Naive B cell (primary cell): Measurements from ENCODE around the gene JAKMIP2. TPM values are rescaled to one million over a fixed set of nuclear protein-coding genes. Genes with fewer than 3 reads are reported as not detected.
A peak's percentile ranks its signal among the peaks of the same experiment; 100 is the strongest.
"Not testable (repeated sequence)": the region's sequence is repeated elsewhere in the genome, so short reads cannot be mapped to it uniquely, and the experiment has no call there.

Experiments
- ATAC-seq, 2 donors: fragments of 150-1000 bp; cut with Tn5 transposase; 2 replicates each; pipeline ENCODE4 v1.10.0; 2021; ENCODE audit warnings: low read depth in 2 of 2, mild to moderate bottlenecking in 2 of 2, moderate library complexity in 2 of 2
- DNase-seq: peaks from one replicate; pipeline ENCODE4 v3.0.0; 2022
- H3K27ac Mint-ChIP-seq, 6 donors: one replicate each; pipeline ENCODE4 v1.8.0; 2020 to 2022; ENCODE audit warnings: mild to moderate bottlenecking in 6 of 6, mixed read lengths in 6 of 6, moderate library complexity in 5 of 6, inconsistent platforms in 2 of 6
- H3K27me3 Mint-ChIP-seq, 3 donors: one replicate each; pipeline ENCODE4 v1.8.0; 2021 to 2022; ENCODE audit warnings: mixed read lengths in 3 of 3, mild to moderate bottlenecking in 1 of 3
- H3K36me3 Mint-ChIP-seq, 2 donors: one replicate each; pipeline ENCODE4 v1.8.0; 2020 to 2022; ENCODE audit warnings: mixed read lengths in 2 of 2, inconsistent platforms in 1 of 2, mild to moderate bottlenecking in 1 of 2
- H3K4me1 Mint-ChIP-seq, 3 donors: one replicate each; pipeline ENCODE4 v1.8.0; 2020 to 2022; ENCODE audit warnings: mixed read lengths in 3 of 3, inconsistent platforms in 1 of 3, mild to moderate bottlenecking in 1 of 3, moderate library complexity in 1 of 3
- H3K4me3 Mint-ChIP-seq, 8 donors: one replicate each; pipeline ENCODE4 v1.8.0; 2020 to 2022; ENCODE audit warnings: mild to moderate bottlenecking in 8 of 8, mixed read lengths in 8 of 8, moderate library complexity in 8 of 8, inconsistent platforms in 2 of 8
- H3K9me3 Mint-ChIP-seq, 7 donors: one replicate each; pipeline ENCODE4 v1.8.0; 2020 to 2022; ENCODE audit warnings: mixed read lengths in 7 of 7, mild to moderate bottlenecking in 5 of 7, inconsistent platforms in 2 of 7, moderate library complexity in 1 of 7
- polyA plus RNA-seq, 6 donors: library from polyadenylated mRNA; unstranded; fragments of 300-500 nt; fragmentation: Illumina TruSeq; gene quantifications; one replicate each; pipeline ENCODE4 v1.2.3, GENCODE V29; 2021; ENCODE audit warnings: low read depth in 6 of 6

JAKMIP2 gene
- polyA plus RNA-seq, 6 donors from 2014 or later: 0.09 to 1.7 (median 1.1) TPM; not detected in 1

GRCh38 chr5:147639321-147639720, 143.2 kb downstream of the JAKMIP2 start:
- no peaks in the 10 kb centered on the region for H3K27me3 Mint-ChIP-seq
- ATAC-seq (no peak), DNase-seq (no peak)
- H3K4me3 Mint-ChIP-seq: no peak overlapping the region
- H3K27ac Mint-ChIP-seq: no peak overlapping the region
- H3K36me3 Mint-ChIP-seq: peaks cover 0 to 10% of the 10 kb centered on the region in 2 donors
- no peaks in the 10 kb centered on the region for H3K9me3 Mint-ChIP-seq
- H3K4me1 Mint-ChIP-seq: no peaks in the 10 kb centered on the region

GRCh38 chr5:147636729-147636984, 145.9 kb downstream of the JAKMIP2 start:
- no peaks in the 10 kb centered on the region for H3K4me1 Mint-ChIP-seq
- DNase-seq (no peak), ATAC-seq (no peak)
- no peaks in the 10 kb centered on the region for H3K27me3 Mint-ChIP-seq
- H3K4me3 Mint-ChIP-seq: no peak overlapping the region
- peaks cover 0 to 5% of the 10 kb centered on the region in 2 donors for H3K36me3 Mint-ChIP-seq
- peak overlapping the region in 1 of 6 donors; percentile 33 for H3K27ac Mint-ChIP-seq
- no peaks in the 10 kb centered on the region for H3K9me3 Mint-ChIP-seq

- peaks cover 0 to 5% of the 10 kb centered on the region in 2 donors for H3K36me3 Mint-ChIP-seq
- H3K9me3 Mint-ChIP-seq: no peaks in the 10 kb centered on the region
- H3K4me3 Mint-ChIP-seq: no peak overlapping the region
- no peak overlapping the region for H3K27ac Mint-ChIP-seq
- no peak for ATAC-seq
- H3K27me3 Mint-ChIP-seq: no peaks in the 10 kb centered on the region
- DNase-seq: no peak
- H3K4me1 Mint-ChIP-seq: no peaks in the 10 kb centered on the region
Measured at GRCh38 chr5:147635882-147636728, 146.4 kb downstream of the JAKMIP2 start.

DNA sequence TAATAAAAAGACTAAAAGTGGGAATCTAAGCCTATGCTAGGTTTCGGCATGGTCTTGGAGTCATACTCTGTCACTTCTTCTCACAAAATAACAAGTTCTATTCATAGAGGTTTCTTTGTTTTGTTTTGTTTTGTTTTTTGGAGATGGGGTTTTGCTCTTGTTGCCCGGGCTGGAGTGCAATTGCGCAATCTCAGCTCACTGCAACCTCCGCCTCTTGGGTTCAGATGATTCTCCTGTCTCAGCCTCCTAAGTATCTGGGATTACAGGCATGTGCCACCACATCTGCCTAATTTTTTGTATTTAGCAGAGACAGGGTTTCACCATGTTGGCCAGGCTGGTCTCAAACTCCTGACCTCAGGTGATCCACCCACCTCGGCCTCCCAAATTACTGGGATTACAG, 147.1 kb downstream of the JAKMIP2 start:
- H3K27ac Mint-ChIP-seq, H3K9me3 Mint-ChIP-seq, H3K4me3 Mint-ChIP-seq, H3K36me3 Mint-ChIP-seq, H3K4me1 Mint-ChIP-seq, H3K27me3 Mint-ChIP-seq, ATAC-seq, DNase-seq: not testable (repeated sequence)

DNA sequence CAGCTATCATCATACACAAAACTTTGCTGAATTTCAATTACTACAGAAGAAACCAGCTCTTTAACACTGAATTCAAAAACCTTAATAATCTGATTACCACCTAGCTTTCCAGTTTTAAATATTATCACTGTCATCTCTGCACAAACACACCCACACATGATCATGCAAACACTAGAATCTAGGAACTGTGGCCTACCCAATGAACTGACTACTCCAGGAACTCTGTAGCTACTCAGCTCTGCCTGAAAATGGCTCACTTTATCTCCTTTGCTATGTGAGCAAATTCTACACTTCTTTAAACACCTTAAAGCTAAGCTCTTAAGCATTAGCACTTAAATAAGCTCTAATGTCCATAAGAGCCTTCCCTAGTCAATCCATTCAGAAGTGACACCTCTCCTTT, 149.4 kb downstream of the JAKMIP2 start:
- ATAC-seq (no peak), DNase-seq (no peak)
- H3K27ac Mint-ChIP-seq: no peak overlapping the region
- H3K9me3 Mint-ChIP-seq: no peaks in the 10 kb centered on the region
- no peaks in the 10 kb centered on the region for H3K27me3 Mint-ChIP-seq
- no peaks in the 10 kb centered on the region for H3K4me1 Mint-ChIP-seq
- H3K4me3 Mint-ChIP-seq: no peak overlapping the region
- H3K36me3 Mint-ChIP-seq: peaks cover 0 to 5% of the 10 kb centered on the region in 2 donors

- H3K4me3 Mint-ChIP-seq: no peak overlapping the region
- H3K27ac Mint-ChIP-seq: no peak overlapping the region
- ATAC-seq: no peak
- H3K36me3 Mint-ChIP-seq: peaks cover 0 to 5% of the 10 kb centered on the region in 2 donors
- no peaks in the 10 kb centered on the region for H3K9me3 Mint-ChIP-seq
- H3K4me1 Mint-ChIP-seq: no peaks in the 10 kb centered on the region
- no peak for DNase-seq
- H3K27me3 Mint-ChIP-seq: no peaks in the 10 kb centered on the region
Measured at GRCh38 chr5:147631428-147632003, 151.0 kb downstream of the JAKMIP2 start.

DNA sequence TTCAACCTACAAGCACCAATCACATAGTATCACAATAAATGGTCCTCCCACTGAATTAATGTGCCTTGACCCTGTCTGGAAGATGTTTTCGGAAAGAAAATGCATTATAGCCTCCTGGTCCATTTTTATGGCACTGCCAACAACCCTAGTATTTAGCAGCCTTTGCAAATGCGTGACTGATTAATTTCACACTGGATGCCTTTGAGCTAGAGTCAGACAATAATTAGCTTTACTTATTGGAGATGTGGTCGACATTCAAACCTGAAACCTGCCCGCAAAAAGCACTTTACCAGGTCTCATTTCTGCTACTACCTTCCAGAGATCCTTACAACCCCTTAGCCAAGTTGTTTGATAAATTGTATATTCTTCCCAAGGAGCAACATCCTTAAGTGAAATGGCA, 153.3 kb downstream of the JAKMIP2 start:
- DNase-seq (no peak), ATAC-seq (no peak)
- Mint-ChIP-seq H3K4me3 (no peak overlapping the region), H3K27me3 (no peaks in the 10 kb centered on the region), H3K27ac (no peak overlapping the region), H3K36me3 (no peaks in the 10 kb centered on the region), H3K4me1 (no peaks in the 10 kb centered on the region), H3K9me3 (no peaks in the 10 kb centered on the region)

GRCh38 chr5:147628058-147628895, 154.3 kb downstream of the JAKMIP2 start:
- Mint-ChIP-seq H3K36me3 (no peaks in the 10 kb centered on the region), H3K4me3 (no peak overlapping the region), H3K9me3 (no peaks in the 10 kb centered on the region), H3K27ac (no peak overlapping the region), H3K27me3 (no peaks in the 10 kb centered on the region), H3K4me1 (no peaks in the 10 kb centered on the region)
- ATAC-seq: peak; percentile 56 to 61
- DNase-seq: peak; percentile 35

- Mint-ChIP-seq H3K36me3 (no peaks in the 10 kb centered on the region), H3K4me3 (no peak overlapping the region), H3K27me3 (no peaks in the 10 kb centered on the region), H3K27ac (peak overlapping the region in 1 of 6 donors; percentile 32), H3K9me3 (peaks cover 0 to 3% (median 0%) of the 10 kb centered on the region in 7 donors), H3K4me1 (no peaks in the 10 kb centered on the region)
- ATAC-seq (no peak), DNase-seq (no peak)
Measured at GRCh38 chr5:147626464-147626863, 156.1 kb downstream of the JAKMIP2 start.

GRCh38 chr5:147621016-147621415, 161.5 kb downstream of the JAKMIP2 start:
- peaks cover 0 to 3% (median 0%) of the 10 kb centered on the region in 7 donors for H3K9me3 Mint-ChIP-seq
- no peak overlapping the region for H3K4me3 Mint-ChIP-seq
- DNase-seq (no peak), ATAC-seq (no peak)
- H3K36me3 Mint-ChIP-seq: no peaks in the 10 kb centered on the region
- H3K27ac Mint-ChIP-seq: peak overlapping the region in 1 of 6 donors; percentile 58
- H3K4me1 Mint-ChIP-seq: no peaks in the 10 kb centered on the region
- H3K27me3 Mint-ChIP-seq: no peaks in the 10 kb centered on the region

- Mint-ChIP-seq H3K4me3 (no peak overlapping the region), H3K27ac (no peak overlapping the region), H3K36me3 (peaks cover 8 to 16% of the 10 kb centered on the region in 2 donors), H3K9me3 (peaks cover 0 to 3% (median 0%) of the 10 kb centered on the region in 7 donors), H3K27me3 (no peaks in the 10 kb centered on the region), H3K4me1 (no peaks in the 10 kb centered on the region)
- no peak for ATAC-seq
- DNase-seq: no peak
Measured at GRCh38 chr5:147619281-147619878, 163.1 kb downstream of the JAKMIP2 start.

DNA sequence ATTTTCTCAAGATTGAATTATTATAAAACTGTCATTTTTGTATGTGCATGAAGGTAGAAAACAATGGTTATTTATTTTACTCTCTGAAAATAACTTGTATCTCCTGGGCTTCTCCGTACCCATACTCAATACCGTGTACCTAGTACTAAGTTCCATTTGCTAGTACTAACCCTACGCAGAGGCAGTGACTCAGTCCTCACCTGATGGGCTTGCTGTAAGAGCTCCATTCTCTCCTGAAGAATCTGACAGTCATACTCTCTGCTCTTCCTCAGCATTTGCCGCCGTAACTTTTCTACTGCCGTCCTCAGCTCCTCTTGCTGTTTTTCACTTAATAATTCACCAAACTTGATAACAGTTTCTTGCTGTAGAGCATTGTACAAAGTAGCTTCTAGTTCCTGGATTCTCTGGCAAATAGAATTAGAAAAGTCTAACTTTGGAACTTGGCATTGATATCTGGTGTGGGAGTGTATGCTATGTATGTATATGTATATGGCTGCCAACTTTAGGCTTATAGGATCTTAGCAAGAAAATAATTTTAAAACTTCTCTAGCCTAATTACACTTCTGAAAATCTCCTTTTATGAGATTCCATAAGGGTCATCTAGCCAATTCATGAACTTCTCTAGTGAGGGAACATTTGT, 164.7 kb downstream of the JAKMIP2 start:
- no peaks in the 10 kb centered on the region for H3K27me3 Mint-ChIP-seq
- H3K27ac Mint-ChIP-seq: no peak overlapping the region
- ATAC-seq: no peak
- DNase-seq: no peak
- H3K4me1 Mint-ChIP-seq: no peaks in the 10 kb centered on the region
- H3K36me3 Mint-ChIP-seq: peaks cover 8 to 17% of the 10 kb centered on the region in 2 donors
- no peak overlapping the region for H3K4me3 Mint-ChIP-seq
- H3K9me3 Mint-ChIP-seq: peaks cover 0 to 3% (median 0%) of the 10 kb centered on the region in 7 donors

DNA sequence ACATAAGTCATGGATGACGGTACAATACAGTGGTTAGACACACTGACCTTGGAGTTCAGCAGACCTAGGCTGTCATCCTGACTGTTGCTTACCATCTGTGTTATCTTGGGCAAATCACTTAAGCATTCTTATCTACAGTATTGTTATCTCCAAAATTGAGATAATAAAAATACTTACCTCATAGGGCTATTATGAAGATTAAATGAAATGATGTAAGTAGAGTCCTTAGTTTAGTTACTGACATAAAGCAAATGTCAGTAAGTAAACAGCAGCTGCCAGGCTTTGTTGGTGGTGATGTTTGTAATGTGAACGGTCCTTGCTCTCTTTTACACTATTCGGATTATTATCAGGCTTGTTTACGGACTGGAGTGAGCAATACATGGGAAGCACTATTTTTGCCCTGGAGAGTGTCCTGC, 165.3 kb downstream of the JAKMIP2 start:
- Mint-ChIP-seq H3K9me3 (no peaks in the 10 kb centered on the region), H3K36me3 (peaks cover 8 to 17% of the 10 kb centered on the region in 2 donors), H3K27ac (no peak overlapping the region), H3K4me3 (no peak overlapping the region), H3K4me1 (no peaks in the 10 kb centered on the region), H3K27me3 (no peaks in the 10 kb centered on the region)
- DNase-seq (no peak), ATAC-seq (no peak)
